Non-pigmented ciliary epithelial cell (primary cell): ENCODE measurements around the gene HMCES.
"Not testable (repeated sequence)": the region's sequence is repeated elsewhere in the genome, so short reads cannot be mapped to it uniquely, and the experiment has no call there.

Source experiments
- DNase-seq: peaks from one replicate; pipeline ENCODE4 v3.0.0-alpha.2; 2010; ENCODE audit warnings: low read depth

Gene HMCES

GRCh38 chr3:129347458-129347845 lies 68.8 kb downstream of the HMCES start:
- no peak for DNase-seq

- no peak for DNase-seq
These were observed 70.1 kb downstream of the HMCES start for GRCh38 chr3:129348734-129349133.

GRCh38 chr3:129349169-129349568 lies 70.5 kb downstream of the HMCES start:
- DNase-seq = not testable (repeated sequence)

- DNase-seq = no peak
These were observed 71.1 kb downstream of the HMCES start for GRCh38 chr3:129349791-129350190.

GRCh38 chr3:129352045-129352444 lies 73.4 kb downstream of the HMCES start:
- DNase-seq = no peak

- DNase-seq = no peak
These were observed 74.2 kb downstream of the HMCES start for GRCh38 chr3:129352650-129353588.

- DNase-seq = no peak
These were observed 74.9 kb downstream of the HMCES start for GRCh38 chr3:129353589-129353941.
